ENCODE data around the gene UVRAG.
"Not testable (repeated sequence)": the region's sequence is repeated elsewhere in the genome, so short reads cannot be mapped to it uniquely, and the experiment has no call there.

UVRAG gene

GRCh38 chr11:76033699-76034098 is 218.7 kb downstream of the UVRAG start:
- no peak for DNase-seq

- DNase-seq: no peak
Measured at GRCh38 chr11:76035020-76035419, 220.0 kb downstream of the UVRAG start.

GRCh38 chr11:76038608-76039007 is 223.6 kb downstream of the UVRAG start:
- no peak for DNase-seq

- no peak for DNase-seq
Measured at GRCh38 chr11:76041208-76041607, 226.2 kb downstream of the UVRAG start.

GRCh38 chr11:76044750-76045320 is 229.8 kb downstream of the UVRAG start:
- DNase-seq: no peak

- DNase-seq: no peak
Measured at GRCh38 chr11:76047231-76047630, 232.2 kb downstream of the UVRAG start.

- DNase-seq: no peak
Measured at GRCh38 chr11:76047766-76048165, 232.8 kb downstream of the UVRAG start.

GRCh38 chr11:76048763-76049162 is 233.8 kb downstream of the UVRAG start:
- DNase-seq: no peak

- no peak for DNase-seq
Measured at GRCh38 chr11:76049511-76049910, 234.5 kb downstream of the UVRAG start.

- no peak for DNase-seq
Measured at GRCh38 chr11:76051937-76052336, 236.9 kb downstream of the UVRAG start.

- no peak for DNase-seq
Measured at GRCh38 chr11:76054330-76054729, 239.3 kb downstream of the UVRAG start.

GRCh38 chr11:76056876-76057275 is 241.9 kb downstream of the UVRAG start:
- no peak for DNase-seq

- DNase-seq: not testable (repeated sequence)
Measured at GRCh38 chr11:76060475-76061036, 245.5 kb downstream of the UVRAG start.

GRCh38 chr11:76062733-76063132 is 247.7 kb downstream of the UVRAG start:
- no peak for DNase-seq

GRCh38 chr11:76064192-76064591 is 249.2 kb downstream of the UVRAG start:
- no peak for DNase-seq

- no peak for DNase-seq
Measured at GRCh38 chr11:76067099-76067498, 252.1 kb downstream of the UVRAG start.

- DNase-seq: no peak
Measured at GRCh38 chr11:76069001-76069400, 254.0 kb downstream of the UVRAG start.

- DNase-seq: no peak
Measured at GRCh38 chr11:76071090-76071489, 256.1 kb downstream of the UVRAG start.

GRCh38 chr11:76073724-76074123 is 258.7 kb downstream of the UVRAG start:
- DNase-seq: no peak

- DNase-seq: no peak
Measured at GRCh38 chr11:76074148-76075095, 259.4 kb downstream of the UVRAG start.

- no peak for DNase-seq
Measured at GRCh38 chr11:76075716-76076115, 260.7 kb downstream of the UVRAG start.

GRCh38 chr11:76076253-76076652 is 261.2 kb downstream of the UVRAG start:
- not testable (repeated sequence) for DNase-seq

GRCh38 chr11:76076749-76077148 is 261.7 kb downstream of the UVRAG start:
- no peak for DNase-seq

GRCh38 chr11:76077575-76078150 is 262.7 kb downstream of the UVRAG start:
- no peak for DNase-seq
